HEK293 (cell line): ENCODE results near the gene DENND6B.

ENCODE experiments used
- TCF7L2 ChIP-seq: IDR thresholded peaks from 2 replicates; pipeline ENCODE4 v1.6.1; 2011; ENCODE audit warnings: low read depth, mild to moderate bottlenecking, inconsistent platforms, low read length, moderate library complexity, borderline replicate concordance
- ZNF138 ChIP-seq: fragments of 450-650 bp; formaldehyde crosslinking; IDR thresholded peaks from 2 replicates; pipeline ENCODE4 v1.5.1; 2016; ENCODE audit warnings: missing biosample characterization, missing genetic modification characterization, borderline replicate concordance

DNA sequence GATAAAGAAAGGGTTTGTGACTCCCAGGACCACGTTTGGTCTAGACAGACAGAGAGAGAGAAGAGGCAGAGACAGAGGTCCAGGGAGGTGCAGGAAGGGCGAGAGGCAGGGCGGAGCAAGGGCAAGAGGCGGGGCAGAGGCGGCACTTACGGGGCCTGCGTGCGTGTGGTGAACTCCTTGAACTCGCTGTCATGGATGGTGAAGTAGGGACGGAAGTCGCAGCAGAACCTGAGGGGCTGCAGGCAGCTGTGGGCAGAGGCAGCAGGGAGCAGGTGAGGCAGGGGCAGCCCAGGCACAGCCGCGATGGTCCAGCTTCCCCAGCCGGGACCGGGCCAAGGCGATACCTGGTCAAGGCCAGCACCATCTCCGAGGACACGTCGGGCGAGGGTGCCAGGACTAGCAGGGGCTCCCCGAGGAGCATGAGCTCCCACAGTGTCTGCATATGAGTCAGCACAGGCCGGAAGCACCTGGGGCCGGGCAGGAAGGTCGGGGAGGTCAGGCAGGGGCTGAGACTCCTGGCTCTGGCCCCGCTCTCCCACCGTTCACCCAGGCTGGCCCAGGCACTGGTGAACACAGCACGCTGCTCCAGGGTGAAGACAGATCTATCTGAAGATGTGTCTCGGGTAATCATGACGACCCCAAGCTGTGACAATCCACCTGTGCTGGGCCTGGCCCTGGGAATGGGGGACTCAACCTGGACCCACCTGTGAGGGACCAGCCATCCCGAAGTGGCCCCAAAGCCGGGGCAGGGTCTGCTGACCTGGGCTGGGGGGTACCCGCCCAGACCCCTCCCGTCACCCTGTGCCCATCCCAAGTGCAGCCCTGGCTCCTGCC lies 12.1 kb downstream of the DENND6B start:
- TF ChIP-seq TCF7L2 (no peak), ZNF138 (tag by site-specific recombination) (no peak)
